GM12801 (cell line): ENCODE results near the gene RNASEL.

Experiments
- CTCF ChIP-seq: IDR thresholded peaks from one replicate; pipeline ENCODE4 v1.5.1; 2011; ENCODE audit warnings: control low read depth; ENCODE audit not compliant: insufficient read length; ENCODE audit errors: extremely low read depth

Gene RNASEL

GRCh38 chr1:182617014-182617429 is 28.0 kb upstream of the RNASEL start:
- no peak for TF ChIP-seq CTCF

GRCh38 chr1:182616130-182617013 is 27.3 kb upstream of the RNASEL start:
- no peak for TF ChIP-seq CTCF

- TF ChIP-seq CTCF = no peak
Observed at GRCh38 chr1:182615468-182616129, 26.5 kb upstream of the RNASEL start.

- TF ChIP-seq CTCF = no peak
Observed at GRCh38 chr1:182614796-182615454, 25.9 kb upstream of the RNASEL start.

GRCh38 chr1:182611787-182612186 is 22.7 kb upstream of the RNASEL start:
- TF ChIP-seq CTCF = no peak

GRCh38 chr1:182611326-182611725 is 22.3 kb upstream of the RNASEL start:
- TF ChIP-seq CTCF = no peak

- no peak for TF ChIP-seq CTCF
Observed at GRCh38 chr1:182610606-182611194, 21.6 kb upstream of the RNASEL start.
